Caki2 (cell line): Measurements from ENCODE around the gene ZDHHC5. TPM values are rescaled to one million over a fixed set of nuclear protein-coding genes. Genes with fewer than 3 reads are reported as not detected.
A peak's percentile ranks its signal among the peaks of the same experiment; 100 is the strongest.
"Not testable (repeated sequence)": the region's sequence is repeated elsewhere in the genome, so short reads cannot be mapped to it uniquely, and the experiment has no call there.

Experiments used
- DNase-seq: peaks from one replicate; pipeline ENCODE4 v3.0.0-alpha.2; 2015; ENCODE audit warnings: low read depth
- in situ Hi-C: cut with HindIII; loops from 2 replicates; pipeline ENCODE4 v1.10.0; 2016; ENCODE audit warnings: low sequenced_read_pairs, low pct_unique_long_range_greater_than_20kb, mixed read lengths
- total RNA-seq: library from RNA; depleted of rRNA; stranded (reverse); fragments of >200 nt; shearing (Covaris generic); gene quantifications from 2 replicates; pipeline ENCODE4 v1.2.3, GENCODE V29; 2014; ENCODE audit warnings: low replicate concordance

ZDHHC5 gene
- total RNA-seq, 1 experiment from 2014 or later, result 50.6 TPM

- DNase-seq, result no peak
- in situ Hi-C loops, result no loop called here
These were observed 27.7 kb upstream of the ZDHHC5 start for GRCh38 chr11:57640068-57640800.

- DNase-seq, result peak; percentile 35
- in situ Hi-C loops, result no loop called here
These were observed 26.7 kb upstream of the ZDHHC5 start for GRCh38 chr11:57641011-57641807.

GRCh38 chr11:57643802-57644201, 24.1 kb upstream of the ZDHHC5 start:
- in situ Hi-C loops, result no loop called here
- DNase-seq, result no peak

GRCh38 chr11:57644748-57645688, 22.9 kb upstream of the ZDHHC5 start:
- in situ Hi-C loops, result no loop called here
- peak; percentile 38 for DNase-seq

GRCh38 chr11:57645689-57646085, 22.2 kb upstream of the ZDHHC5 start:
- in situ Hi-C loops, result no loop called here
- no peak for DNase-seq

- DNase-seq, result no peak
- in situ Hi-C loops, result no loop called here
These were observed 21.6 kb upstream of the ZDHHC5 start for GRCh38 chr11:57646194-57646798.

- in situ Hi-C loops, result no loop called here
- DNase-seq, result no peak
These were observed 21.1 kb upstream of the ZDHHC5 start for GRCh38 chr11:57646799-57647303.

- DNase-seq, result no peak
- in situ Hi-C loops, result no loop called here
These were observed 20.5 kb upstream of the ZDHHC5 start for GRCh38 chr11:57647372-57647771.

GRCh38 chr11:57647960-57648800, 19.7 kb upstream of the ZDHHC5 start:
- no peak for DNase-seq
- in situ Hi-C loops, result no loop called here

GRCh38 chr11:57648801-57649735, 18.8 kb upstream of the ZDHHC5 start:
- DNase-seq, result no peak
- in situ Hi-C loops, result no loop called here

- in situ Hi-C loops, result no loop called here
These were observed 17.8 kb upstream of the ZDHHC5 start, which contains the start of gene YPEL4 for GRCh38 chr11:57649826-57650738. Gene YPEL4 (minus strand): TSS chr11:57649912. CDS start chr11:57647107, 2,805 bp downstream.

GRCh38 chr11:57650739-57651090, 17.2 kb upstream of the ZDHHC5 start:
- in situ Hi-C loops, result no loop called here
- DNase-seq, result no peak

More at GRCh38 chr11:57649826-57650738, 17.8 kb upstream of the ZDHHC5 start, which contains the start of gene YPEL4:
- DNase-seq, result peak; percentile 42

- in situ Hi-C loops, result no loop called here
- no peak for DNase-seq
These were observed 16.5 kb upstream of the ZDHHC5 start for GRCh38 chr11:57651408-57651807.

- in situ Hi-C loops, DNase-seq: not testable (repeated sequence)
These were observed 15.7 kb upstream of the ZDHHC5 start for GRCh38 chr11:57652230-57652629.

GRCh38 chr11:57652662-57653061, 15.3 kb upstream of the ZDHHC5 start:
- in situ Hi-C loops, result no loop called here
- DNase-seq, result no peak
